HTR-8/SVneo (cell line): ENCODE measurements around the gene BBX.

Experiments
- DNase-seq: peaks from one replicate; pipeline ENCODE4 v3.0.0; 2011; ENCODE audit warnings: low spot score, mixed read lengths; ENCODE audit not compliant: insufficient read length
- FAIRE-seq: peaks from 2 replicates; lab custom pipeline; 2011; peaks lifted over from hg19 to GRCh38; lab: Jason Lieb, UNC

The BBX gene

DNA sequence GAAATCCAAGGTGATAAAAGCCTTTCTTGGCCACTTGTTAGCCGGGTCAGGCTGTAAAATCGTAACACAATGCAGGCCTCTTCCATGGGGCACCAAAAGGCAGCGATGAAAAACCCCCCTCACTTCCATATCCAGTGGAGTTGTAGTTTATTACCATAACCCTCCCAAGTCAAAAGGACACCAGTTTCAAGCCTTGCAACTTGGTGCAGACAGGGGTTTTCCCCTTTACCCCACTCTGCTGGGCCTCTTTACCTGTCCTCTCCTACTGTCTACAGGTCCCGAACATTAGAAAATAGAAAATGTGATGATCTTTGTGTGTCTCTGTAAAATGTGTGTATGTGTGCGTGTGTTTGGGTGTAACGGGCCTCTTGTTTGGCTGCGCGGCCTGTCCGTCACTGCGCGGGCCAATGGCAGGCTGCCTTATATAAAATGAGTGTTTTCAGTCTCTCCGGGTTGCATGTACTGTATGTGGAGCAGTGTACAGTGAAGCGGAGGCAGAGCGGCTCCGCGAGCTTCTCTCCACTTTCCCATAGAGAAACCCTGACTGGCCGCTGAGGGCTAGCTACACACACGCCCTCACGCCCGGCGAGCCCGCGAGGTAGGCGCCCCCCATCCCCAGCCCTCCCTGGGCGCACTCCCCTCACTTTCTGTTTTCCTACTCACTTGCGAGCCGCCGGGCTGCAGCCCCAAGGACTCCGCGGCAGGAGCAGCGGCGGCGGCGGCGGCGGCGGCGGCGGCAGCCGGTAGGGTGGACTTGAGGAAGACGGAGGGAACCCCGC is at the start of gene BBX:
TSS of gene BBX (plus strand) at position 453 of the 779 bp plus-strand sequence. CDS start 187,499 bp downstream, outside the sequence.
- DNase-seq, result peak; percentile 85
- no peak for FAIRE-seq

DNA sequence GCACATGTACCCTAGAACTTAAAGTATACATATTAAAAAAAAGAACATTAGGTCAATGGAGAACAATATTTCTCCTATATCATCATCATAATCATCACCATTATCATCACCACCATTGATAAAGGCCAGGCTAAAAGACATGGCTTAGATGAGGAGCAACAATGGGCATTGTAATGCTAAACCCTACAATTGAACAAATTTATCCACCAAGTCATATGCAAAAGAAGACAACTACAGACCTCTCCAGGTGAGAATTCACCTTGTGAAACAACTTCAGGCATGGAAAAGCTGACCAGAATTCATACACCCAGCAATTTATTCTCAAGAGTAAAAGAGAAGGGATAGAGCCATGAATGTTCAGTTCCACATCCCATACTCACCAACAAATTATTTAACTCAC is 46.3 kb upstream of the BBX start:
- DNase-seq, result no peak
- FAIRE-seq, result no peak

DNA sequence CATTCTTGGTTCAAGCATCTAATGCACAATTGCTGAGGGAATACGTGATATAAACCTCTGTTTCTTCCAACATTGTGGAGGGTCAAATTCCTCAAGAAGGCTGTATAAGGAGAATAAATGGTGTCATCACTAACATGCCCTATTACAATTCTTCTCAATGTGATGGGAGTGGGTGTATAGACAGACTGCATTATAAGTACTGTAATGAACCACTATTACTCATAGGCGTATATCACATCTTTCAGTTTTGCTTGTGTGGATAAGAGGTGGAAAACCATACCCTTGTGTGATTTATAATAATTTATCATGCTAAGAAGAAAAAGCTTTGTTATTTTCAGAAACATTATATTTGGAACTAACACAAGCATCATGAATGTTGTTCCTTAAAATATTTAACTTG is 35.3 kb upstream of the BBX start:
- DNase-seq (no peak), FAIRE-seq (no peak)

DNA sequence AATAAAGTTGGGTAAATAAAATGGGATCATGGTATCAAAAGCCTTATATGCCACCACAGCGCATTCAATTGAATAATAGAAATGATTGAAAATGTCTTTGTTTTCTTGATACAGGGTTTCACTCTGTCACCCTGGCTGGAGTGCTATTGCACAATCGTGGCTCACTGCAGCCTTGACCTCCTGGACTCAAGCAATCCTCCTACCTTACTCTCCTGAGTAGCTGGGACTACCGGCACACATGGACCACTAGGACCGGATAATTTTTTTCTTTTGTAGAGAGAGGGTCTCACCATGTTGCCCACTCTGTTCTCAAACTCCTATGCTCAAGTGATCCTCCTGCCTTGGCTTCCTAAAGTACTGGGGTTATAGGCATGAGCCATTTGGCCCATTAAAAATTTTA is 33.8 kb upstream of the BBX start:
- DNase-seq (no peak), FAIRE-seq (no peak)

DNA sequence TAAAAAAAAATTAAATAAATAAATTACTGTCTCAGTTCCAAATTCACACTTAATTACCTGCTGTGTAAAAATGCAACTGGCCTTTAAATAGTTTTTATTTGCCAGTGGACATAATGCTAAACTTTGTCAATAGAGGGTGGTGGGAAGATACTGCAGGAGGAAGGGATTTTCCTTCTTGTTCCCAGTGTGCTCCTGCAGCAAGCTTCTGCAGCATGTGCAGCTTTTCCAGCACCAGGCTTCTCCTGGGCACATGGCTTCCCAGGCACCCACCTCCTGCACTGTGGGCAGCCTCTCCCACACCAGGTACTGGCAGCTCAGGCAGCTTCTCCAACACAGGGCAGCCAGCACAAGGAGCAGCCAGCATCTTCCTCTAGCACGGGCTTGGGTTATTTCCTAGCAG is 29.6 kb upstream of the BBX start:
- DNase-seq (no peak), FAIRE-seq (no peak)

DNA sequence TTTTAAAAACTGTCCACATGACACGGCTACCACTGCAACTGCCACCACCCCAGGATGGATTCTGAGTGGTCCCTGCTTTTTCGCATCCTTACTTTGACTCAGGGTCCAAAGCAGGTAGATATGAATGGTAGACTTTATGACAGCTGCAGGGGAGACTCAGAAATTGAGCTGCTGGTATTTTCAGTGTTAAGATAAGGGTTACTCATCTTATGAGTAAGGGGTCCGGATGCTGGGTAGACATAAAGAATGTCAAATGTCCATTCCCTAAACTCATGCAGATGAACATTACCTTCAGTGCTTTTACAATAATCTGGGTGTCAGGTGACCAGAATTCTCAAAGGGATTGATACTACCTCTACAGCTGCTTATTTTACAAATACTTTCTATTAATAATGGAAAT is 25.9 kb upstream of the BBX start:
- no peak for FAIRE-seq
- DNase-seq, result no peak

DNA sequence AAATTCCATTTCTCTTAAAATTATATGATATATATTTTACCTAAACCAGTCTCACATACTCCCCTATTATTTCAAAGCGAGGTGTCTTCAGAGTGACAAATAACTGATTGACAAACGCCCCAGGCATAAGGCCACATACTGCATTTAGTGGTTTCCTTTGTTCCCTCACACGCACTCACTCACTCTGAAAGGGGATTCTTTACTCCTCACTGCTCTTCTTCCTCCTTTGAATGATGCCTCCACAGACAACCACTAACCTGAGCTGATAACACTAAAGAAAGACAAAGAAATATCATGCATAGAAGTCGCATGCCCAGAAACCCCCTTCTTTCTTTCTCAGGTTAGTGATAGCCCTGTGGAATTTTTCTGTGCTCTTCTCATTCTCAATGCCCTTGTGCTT is 24.1 kb upstream of the BBX start:
- no peak for FAIRE-seq
- DNase-seq, result no peak

DNA sequence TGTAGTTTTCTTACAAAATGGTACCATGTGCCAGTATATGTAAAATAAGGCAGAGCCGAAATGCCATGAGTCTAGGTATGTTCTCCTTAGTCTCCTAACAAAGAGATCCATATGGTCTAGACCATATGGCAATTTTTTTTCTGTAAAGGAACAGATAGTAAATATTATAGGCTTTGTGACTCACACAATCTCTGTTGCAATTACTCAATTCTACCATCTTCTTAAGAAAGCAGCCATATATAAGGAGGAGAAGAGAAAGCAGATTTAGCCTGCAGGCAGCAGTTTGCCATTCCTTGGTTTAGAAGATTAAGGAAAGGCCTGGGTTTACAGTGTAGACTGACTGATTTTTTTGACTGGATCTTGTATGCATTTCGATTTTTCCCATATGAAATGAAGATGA is 16.3 kb upstream of the BBX start:
- FAIRE-seq (no peak), DNase-seq (no peak)

DNA sequence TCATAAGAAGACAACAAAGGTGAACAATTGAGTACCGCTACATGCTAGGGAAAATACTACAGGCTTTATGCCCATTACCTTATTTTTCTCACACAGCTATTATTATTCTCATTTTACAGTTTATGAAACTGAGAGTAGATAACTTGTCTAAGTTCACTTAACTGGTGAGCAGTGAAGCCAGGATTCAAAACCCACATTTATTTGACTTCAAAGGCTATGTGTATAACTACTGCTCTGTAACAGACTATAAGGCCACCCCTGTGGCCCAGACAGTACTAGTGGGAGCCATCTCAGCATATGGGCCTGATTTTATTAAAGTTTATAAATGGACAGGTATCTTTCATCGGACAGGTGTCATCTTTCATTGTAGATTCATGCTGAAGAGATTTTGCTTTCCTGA is 14.4 kb upstream of the BBX start:
- DNase-seq (no peak), FAIRE-seq (no peak)

DNA sequence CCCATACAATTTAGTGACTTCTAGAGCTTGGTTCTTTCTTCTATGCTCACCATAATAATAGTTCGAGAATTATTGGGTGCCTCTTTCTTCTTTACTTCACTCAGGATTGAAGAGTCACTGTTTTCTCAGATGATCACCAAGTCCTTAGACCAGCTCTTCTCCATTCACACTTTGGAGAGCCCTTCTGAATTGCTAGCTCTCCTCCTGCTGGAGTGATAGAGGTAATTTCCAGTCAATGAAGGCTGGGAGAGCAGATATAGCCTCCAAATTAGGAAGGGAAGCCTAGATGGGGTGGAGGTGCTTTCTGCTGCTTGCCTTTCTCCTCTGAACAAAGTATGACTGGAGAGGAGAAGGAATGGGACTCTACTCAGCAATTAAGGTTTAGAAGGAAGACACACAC is 10.7 kb upstream of the BBX start:
- no peak for DNase-seq
- FAIRE-seq, result no peak

DNA sequence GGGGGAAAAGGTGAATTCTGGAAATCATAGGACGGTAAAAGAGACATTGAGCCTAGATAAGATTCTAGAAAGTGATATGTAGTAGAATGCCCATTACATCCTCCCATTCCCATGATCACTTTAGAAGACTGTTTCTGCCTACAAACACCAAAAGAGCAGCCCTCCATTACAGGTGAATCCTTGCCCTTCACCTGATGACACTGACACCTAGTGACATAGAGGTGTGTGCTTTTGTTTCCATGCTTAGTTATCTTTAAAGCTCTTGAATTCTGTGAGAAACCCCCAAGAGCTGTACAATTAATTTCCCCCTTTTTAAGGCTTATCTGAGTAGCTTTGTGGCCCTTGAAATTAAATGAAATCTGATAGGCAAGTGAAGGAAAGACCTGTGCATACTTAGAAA is 8.3 kb upstream of the BBX start:
- no peak for DNase-seq
- no peak for FAIRE-seq

DNA sequence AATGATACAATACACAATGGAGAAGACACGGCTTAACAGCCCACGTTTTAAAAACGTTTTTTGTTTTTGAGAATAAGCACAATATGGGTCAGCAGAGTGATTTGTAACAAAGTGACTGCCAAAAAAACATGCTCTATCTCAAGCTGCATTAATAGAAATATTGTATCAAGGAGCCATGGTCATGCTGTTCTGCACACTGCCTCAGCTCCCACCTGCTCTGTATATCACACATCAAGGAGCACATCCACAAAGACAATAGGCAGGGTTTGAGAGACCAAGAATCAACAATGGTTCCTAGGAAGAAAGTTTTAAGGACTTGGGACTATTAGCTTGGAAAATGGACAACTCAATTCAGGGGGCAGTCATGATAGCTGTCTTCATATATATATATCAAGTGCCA is 6.3 kb upstream of the BBX start:
- no peak for FAIRE-seq
- DNase-seq, result no peak

DNA sequence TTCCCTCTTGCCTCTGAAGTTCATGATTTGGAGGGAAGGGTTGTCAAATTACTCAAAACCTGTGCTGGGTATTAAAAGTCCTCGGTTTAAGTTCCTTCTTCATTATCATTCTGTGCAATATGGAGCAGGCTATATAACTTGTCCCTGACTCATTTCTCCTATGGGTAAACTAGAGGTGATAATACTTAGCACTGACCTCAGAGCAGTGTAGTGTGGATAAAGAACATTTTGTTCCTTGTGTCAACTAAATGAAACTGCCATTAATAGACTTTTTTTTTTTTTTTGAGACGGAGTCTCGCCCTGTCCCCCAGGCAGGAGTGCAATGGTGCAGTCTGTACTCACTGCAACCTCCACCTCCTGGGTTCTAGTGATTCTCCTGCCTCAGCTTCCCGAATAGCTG is 2.2 kb upstream of the BBX start:
- no peak for FAIRE-seq
- DNase-seq, result no peak

DNA sequence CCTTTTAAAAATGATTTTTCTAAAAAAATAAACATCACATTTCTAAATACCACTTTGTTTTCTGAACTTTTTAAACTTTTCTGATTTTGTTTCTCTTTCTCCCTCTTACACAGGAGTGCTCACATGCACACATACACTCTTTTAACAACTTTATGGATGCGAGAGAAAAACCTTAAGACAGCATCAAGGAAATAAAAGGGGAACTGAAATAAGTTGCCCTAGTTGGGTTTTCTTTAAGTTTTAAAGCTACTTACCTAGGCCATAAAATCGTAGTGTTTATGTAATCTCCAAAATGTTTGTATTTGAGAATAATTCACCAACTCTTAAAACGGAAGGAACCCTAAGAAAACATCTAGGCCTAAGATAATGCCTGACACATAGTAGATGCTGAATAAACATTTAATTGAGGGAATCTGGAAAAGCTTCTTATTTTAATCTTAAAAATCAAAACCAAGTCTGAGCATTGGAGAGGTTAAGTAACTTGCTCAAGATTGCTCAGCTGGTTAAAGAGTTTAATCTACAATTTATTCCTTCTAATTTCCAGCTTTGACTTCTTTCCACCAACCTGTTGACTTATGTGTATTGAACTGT is 1.2 kb upstream of the BBX start:
- no peak for FAIRE-seq

DNA sequence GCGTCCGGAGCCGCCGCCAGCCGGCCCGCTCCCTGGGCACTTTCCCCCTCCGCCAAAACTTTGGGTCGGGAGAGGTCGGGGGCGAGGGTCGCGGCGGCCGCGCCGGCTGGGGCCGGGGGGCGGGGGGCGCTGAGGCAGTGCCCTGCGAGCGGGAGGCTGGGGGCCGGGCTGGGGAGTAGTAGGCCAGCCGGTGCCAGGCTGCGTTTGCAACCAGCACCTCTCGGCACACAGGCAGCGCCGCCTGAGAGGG is 452 bp downstream of the BBX start:
- DNase-seq, result peak; percentile 12
- no peak for FAIRE-seq

More for the DNA sequence above, 1.2 kb upstream of the BBX start:
- DNase-seq, result no peak

DNA sequence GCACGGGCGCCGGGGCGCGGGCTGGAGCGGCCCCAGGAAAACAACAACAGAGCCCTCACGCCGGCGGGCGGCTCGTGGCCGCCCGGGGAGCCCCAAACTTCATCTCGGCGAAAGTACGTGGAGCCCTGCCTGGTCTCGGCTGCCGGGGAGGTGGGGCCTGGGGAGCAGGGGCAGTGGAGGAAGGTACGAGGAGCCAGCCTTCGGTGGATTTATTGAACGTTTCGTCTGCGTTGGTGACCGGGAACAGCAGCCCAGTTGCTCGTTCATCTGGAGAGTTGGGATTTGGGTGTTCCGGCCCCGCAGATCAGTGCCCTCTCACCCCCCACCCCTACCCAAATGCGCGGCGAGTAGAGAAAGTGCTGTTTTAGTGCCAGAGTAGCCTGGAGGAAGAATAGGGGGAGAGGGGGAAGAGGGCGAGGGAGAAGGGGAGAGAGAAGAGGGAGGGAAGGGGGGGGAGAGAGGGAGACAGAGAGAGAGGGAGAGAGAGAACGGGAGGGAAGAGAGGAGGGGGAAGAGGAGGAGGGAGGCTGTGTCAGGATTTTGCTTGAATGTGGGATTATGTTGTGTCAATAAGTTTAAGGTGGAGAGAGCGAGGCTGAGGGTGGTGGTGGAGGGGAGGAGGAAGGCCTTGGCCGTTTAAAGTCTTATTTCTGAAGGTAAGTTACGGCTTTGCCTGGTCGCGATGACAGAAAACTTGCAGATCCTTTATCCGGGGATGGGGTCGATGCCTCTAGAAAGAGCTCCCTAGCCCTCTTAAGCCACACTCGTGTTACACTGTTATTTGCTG is 970 bp downstream of the BBX start:
- peak; percentile 15 for DNase-seq
- FAIRE-seq, result no peak

DNA sequence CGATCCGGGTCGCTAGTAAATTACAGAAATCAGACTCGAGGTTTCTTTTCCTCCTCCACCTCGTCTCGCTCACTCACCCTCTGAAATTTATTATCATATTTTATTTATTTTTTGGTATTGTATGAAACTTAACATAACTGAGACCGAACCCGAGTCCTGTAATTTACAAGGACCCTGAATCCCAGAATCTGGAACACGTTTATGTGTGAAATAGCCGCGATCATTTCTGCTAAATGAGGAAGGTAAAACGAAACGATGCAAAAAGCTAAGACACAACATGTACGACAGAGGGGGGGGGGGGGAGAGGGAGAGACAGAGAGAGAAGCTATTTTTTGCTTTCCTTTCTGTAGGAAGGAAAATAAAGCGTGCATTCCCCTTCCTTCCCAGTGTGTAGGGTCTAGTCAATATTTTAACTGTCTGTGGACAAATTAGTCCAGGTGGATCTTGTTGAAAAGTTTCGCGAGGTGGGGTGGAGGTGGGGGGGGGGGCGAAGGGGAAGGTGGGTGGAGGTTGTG is 1.6 kb downstream of the BBX start:
- FAIRE-seq (no peak), DNase-seq (no peak)

DNA sequence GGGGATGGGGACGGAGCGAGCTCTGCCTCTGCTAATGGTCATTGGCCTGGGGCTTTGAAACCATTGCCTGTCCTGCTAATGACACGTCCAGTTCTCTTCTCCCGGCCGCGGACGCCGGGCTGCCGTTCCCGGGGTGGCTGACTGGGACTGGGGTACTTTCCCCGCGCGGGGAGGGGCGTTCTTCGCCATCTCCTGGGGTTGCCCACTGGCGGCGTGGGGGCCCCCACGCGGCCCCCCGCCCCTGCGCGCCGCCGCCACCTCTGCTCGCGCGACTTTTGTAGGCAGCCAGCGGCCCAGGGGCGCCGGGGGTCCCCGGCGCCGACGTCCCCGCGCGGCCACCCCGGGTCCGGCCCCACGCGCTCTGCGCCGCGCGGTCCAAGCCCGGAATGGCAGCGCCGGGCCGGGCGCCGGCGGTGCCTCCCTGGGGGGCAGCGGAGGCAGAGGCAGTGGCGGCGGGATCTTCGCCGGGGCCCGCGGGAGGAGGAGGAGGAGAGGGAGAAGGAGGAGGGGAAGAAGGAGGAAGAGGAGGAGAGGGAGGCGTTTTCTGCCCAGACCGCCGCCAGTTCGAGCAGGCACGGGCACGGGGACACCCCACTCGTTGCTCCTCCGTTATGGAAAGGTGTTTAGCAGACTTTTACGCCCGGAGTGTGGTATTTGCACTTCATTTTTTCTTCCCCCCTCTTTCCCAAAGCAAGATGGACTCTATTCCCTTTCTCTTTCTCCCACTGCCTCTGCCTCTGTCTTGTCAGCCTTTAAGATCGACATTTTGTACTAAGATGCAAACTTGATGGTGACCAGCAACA is 2.3 kb downstream of the BBX start:
- FAIRE-seq, result no peak
- DNase-seq, result peak; percentile 62

DNA sequence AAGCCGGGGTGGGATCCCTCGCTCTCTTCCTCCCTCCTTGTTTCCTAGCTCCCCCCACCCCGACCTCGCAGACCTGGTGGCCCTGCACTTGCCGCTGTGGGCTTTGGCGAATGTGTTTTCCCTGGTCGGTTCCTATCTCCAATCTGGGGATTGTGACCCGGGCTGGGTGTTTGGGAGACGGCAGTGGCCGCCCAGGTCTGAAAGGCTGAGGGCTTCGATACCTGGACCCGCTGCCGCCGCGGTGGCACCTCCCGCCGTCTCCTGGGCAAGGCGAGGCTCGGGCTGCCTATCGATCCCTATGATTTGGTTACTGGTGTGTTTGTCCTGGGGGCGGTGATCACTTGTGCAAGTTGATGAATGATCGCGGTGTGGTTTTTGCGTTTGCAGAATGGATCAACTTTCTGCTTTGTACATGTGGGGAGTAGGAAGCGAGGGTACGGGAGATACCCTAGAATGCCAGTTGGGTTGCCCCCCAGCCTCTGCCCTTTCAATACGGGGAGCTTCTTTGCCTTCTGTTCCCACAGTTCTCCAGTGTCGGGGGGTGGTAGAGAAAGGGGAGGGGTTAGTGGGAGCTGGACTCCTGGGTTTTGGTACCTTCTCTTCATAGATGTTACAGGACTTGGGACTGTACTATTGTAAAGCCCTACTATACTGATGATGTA is 3.0 kb downstream of the BBX start:
- FAIRE-seq, result peak; percentile 26
- peak; percentile 9 for DNase-seq

DNA sequence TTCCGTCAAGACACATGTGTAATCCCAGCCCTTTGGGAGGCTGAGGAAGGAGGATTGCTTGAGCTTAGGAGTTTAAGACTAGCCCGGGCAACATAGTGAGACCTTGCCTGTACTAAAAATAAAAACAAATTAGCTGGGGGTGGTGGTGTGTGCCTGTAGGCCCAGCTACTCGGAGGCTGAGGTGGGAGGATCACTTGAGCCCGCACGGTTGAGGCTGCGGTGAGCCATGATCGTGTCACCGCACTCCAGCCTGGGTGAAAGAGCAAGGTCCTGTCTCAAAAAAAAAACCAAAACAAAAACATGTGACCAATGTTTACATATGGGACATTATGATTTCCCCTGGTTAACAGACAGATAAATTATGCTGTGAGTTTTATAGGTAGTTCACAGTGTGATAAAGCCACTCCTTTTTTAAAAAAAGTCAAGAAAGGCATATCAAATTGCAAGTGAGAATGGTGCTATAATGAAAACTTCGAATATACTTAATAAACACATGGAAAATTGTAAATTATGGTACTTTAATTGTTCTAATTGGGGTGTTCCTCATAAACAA is 9.2 kb downstream of the BBX start:
- FAIRE-seq (no peak), DNase-seq (no peak)
